K562 (cell line): Measurements from ENCODE around the gene NKIRAS1. TPM values are rescaled to one million over a fixed set of nuclear protein-coding genes. Genes with fewer than 3 reads are reported as not detected.

Experiments used
- ADNP ChIP-seq: fragments of 200-800 bp; sonication (Bioruptor generic); IDR thresholded peaks from 2 replicates; pipeline ENCODE4 v1.6.1; 2016; ENCODE audit warnings: missing genetic modification characterization, missing compliant biosample characterization
- BMI1 ChIP-seq: fragments of 150-350 bp; IDR thresholded peaks from 2 replicates; pipeline ENCODE4 v1.6.1; 2014; ENCODE audit warnings: low read length
- FIP1L1 ChIP-seq: fragments of 200-400 bp; formaldehyde crosslinking; IDR thresholded peaks from 2 replicates; pipeline ENCODE4 v1.6.1; 2018; ENCODE audit warnings: mild to moderate bottlenecking, low read depth, low read length; ENCODE audit not compliant: poor library complexity, severe bottlenecking
- FUS ChIP-seq: fragments of 200-400 bp; formaldehyde crosslinking; optimal IDR thresholded peaks from 2 replicates; pipeline ENCODE3; 2017; ENCODE audit warnings: low read depth, low read length
- HLTF ChIP-seq: fragments of 450-650 bp; IDR thresholded peaks from 2 replicates; pipeline ENCODE4 v1.6.1; 2016
- NBN ChIP-seq: fragments of 450-650 bp; IDR thresholded peaks from 2 replicates; pipeline ENCODE4 v1.6.1; 2016; ENCODE audit warnings: low read depth, mild to moderate bottlenecking
- PHB ChIP-seq: fragments of 250-450 bp; sonication (Bioruptor Pico); IDR thresholded peaks from 2 replicates; pipeline ENCODE4 v1.5.0; 2021
- RBM14 ChIP-seq: fragments of 200-400 bp; formaldehyde crosslinking; IDR thresholded peaks from 2 replicates; pipeline ENCODE4 v1.6.1; 2018; ENCODE audit warnings: low read depth, mild to moderate bottlenecking, low read length, moderate library complexity, borderline replicate concordance; ENCODE audit not compliant: insufficient read depth
- SP2 ChIP-seq: IDR thresholded peaks from 2 replicates; pipeline ENCODE4 v1.6.1; 2011; ENCODE audit warnings: mild to moderate bottlenecking, low read depth, low read length, moderate library complexity; ENCODE audit not compliant: poor library complexity, severe bottlenecking; ENCODE audit errors: extremely low read depth
- ZNF408 ChIP-seq: fragments of 250-450 bp; sonication (Bioruptor Pico); IDR thresholded peaks from 2 replicates; pipeline ENCODE4 v1.4.0; 2020; ENCODE audit warnings: low read depth, mild to moderate bottlenecking, moderate library complexity
- ZNF444 ChIP-seq: fragments of 250-450 bp; sonication (Bioruptor Pico); IDR thresholded peaks from 2 replicates; pipeline ENCODE4 v1.4.0; 2020; ENCODE audit warnings: mild to moderate bottlenecking, moderate library complexity
- polyA plus RNA-seq, 8 experiments: library from polyadenylated mRNA; depleted of rRNA in 4 of 8; stranded (reverse) in 5 of 8; unstranded in 3 of 8; fragments of >200 nt; fragmentation: Nextera tagmentation in 2 of 8; fragmentation: Illumina TruSeq in 1 of 8; extraction: Ambion mirVana in 2 of 8; extraction: Trizol in 1 of 8; gene quantifications; 2 replicates each; pipeline versions ENCODE4 v1.2.1 to v1.2.3, GENCODE V29; 2011 to 2014; ENCODE audit warnings: inconsistent platforms in 1 of 8, missing spikeins in 1 of 8
- total RNA-seq, 7 experiments: library from RNA; depleted of rRNA in 6 of 7; stranded (reverse); fragments of >200 nt in 6 of 7; fragmentation: Illumina TruSeq in 2 of 7; extraction: Trizol in 2 of 7; gene quantifications; 2 replicates each; pipeline versions ENCODE4 v1.2.1 to v1.2.3, GENCODE V29; 2011 to 2021; ENCODE audit warnings: low replicate concordance in 1 of 7
- TF ChIP-seq, protein P1 (sequence below): fragments of 250-450 bp; sonication (Bioruptor Pico); IDR thresholded peaks from 2 replicates; pipeline ENCODE4 v1.9.0; 2021; ENCODE audit warnings: mild to moderate bottlenecking, inconsistent platforms
- TF ChIP-seq, protein P2 (sequence below): fragments of 150-350 bp; IDR thresholded peaks from 2 replicates; pipeline ENCODE4 v1.6.1; 2014; ENCODE audit warnings: low read depth, mild to moderate bottlenecking, low read length, borderline replicate concordance
- TF ChIP-seq, protein P3 (sequence below): fragments of 450-650 bp; IDR thresholded peaks from 2 replicates; pipeline ENCODE4 v1.6.1; 2016; ENCODE audit warnings: antibody characterized with exemption
- TF ChIP-seq, protein P4 (sequence below): fragments of 450-650 bp; IDR thresholded peaks from 2 replicates; pipeline ENCODE4 v1.6.1; 2016; ENCODE audit warnings: low read depth, mild to moderate bottlenecking, moderate library complexity
- TF ChIP-seq, protein P5 (sequence below): fragments of 250-450 bp; sonication (Bioruptor Pico); IDR thresholded peaks from 2 replicates; pipeline ENCODE4 v1.5.1; 2021; ENCODE audit warnings: mild to moderate bottlenecking

The NKIRAS1 gene
- total and polyA plus RNA-seq, 9 of the 15 experiments (the other 6 are each of a cell fraction or from before 2014, with no cell fraction given), result 5.1 to 10.3 (median 6.3) TPM

DNA sequence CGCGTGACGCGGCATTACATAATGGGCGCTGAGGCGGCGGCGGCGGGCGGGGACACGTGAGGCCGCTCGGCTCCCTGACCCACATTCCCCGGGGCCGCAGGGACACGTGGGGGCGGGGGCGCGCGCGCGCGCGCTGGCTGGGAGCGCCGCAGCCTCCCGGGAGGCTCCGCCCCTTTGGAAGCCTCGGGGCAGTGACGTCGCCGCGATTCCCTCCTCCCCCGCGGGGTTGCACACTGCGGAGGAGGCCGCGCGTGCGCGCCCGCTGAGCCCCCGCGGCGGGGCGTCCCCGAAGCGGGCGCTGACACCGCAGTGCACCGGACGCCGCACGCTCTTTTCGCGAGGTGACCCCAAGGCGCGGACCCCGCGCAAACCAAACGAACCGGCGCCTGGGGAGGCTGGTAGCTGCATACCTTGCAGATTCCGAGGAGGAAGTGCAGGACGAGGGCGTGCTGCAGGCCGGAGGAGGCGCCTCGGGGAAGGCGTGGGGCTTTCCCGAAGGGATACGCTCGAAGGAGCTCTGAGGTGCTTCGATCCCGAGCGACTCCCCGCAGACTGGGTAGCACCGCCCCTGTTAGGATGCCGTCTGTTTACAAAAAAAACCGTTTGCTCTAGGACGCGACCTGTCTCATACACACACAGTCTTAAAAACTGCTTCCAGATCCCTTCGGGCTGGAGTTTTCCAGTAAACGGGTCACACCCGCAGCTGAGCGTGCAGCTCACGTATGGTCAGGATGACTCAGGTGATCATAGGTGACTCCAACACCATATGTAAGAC, 29.3 kb upstream of the NKIRAS1 start (continued):
- TF ChIP-seq, protein P1, sequence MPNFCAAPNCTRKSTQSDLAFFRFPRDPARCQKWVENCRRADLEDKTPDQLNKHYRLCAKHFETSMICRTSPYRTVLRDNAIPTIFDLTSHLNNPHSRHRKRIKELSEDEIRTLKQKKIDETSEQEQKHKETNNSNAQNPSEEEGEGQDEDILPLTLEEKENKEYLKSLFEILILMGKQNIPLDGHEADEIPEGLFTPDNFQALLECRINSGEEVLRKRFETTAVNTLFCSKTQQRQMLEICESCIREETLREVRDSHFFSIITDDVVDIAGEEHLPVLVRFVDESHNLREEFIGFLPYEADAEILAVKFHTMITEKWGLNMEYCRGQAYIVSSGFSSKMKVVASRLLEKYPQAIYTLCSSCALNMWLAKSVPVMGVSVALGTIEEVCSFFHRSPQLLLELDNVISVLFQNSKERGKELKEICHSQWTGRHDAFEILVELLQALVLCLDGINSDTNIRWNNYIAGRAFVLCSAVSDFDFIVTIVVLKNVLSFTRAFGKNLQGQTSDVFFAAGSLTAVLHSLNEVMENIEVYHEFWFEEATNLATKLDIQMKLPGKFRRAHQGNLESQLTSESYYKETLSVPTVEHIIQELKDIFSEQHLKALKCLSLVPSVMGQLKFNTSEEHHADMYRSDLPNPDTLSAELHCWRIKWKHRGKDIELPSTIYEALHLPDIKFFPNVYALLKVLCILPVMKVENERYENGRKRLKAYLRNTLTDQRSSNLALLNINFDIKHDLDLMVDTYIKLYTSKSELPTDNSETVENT (CRISPR knock-in tag), result peak; percentile 75; the same call in 1 of the 2 replicates
- TF ChIP-seq HLTF (no peak), FUS (peak; percentile 30), ZNF408 (CRISPR knock-in tag) (no peak), ADNP (tag) (no peak), RBM14 (no peak), SP2 (no peak), ZNF444 (CRISPR knock-in tag) (no peak), NBN (peak; percentile 71; the same call in 1 of the 2 replicates), BMI1 (no peak), PHB (CRISPR knock-in tag) (peak; percentile 81; the same call in 1 of the 2 replicates), FIP1L1 (peak; percentile 90)
- TF ChIP-seq, protein P2, sequence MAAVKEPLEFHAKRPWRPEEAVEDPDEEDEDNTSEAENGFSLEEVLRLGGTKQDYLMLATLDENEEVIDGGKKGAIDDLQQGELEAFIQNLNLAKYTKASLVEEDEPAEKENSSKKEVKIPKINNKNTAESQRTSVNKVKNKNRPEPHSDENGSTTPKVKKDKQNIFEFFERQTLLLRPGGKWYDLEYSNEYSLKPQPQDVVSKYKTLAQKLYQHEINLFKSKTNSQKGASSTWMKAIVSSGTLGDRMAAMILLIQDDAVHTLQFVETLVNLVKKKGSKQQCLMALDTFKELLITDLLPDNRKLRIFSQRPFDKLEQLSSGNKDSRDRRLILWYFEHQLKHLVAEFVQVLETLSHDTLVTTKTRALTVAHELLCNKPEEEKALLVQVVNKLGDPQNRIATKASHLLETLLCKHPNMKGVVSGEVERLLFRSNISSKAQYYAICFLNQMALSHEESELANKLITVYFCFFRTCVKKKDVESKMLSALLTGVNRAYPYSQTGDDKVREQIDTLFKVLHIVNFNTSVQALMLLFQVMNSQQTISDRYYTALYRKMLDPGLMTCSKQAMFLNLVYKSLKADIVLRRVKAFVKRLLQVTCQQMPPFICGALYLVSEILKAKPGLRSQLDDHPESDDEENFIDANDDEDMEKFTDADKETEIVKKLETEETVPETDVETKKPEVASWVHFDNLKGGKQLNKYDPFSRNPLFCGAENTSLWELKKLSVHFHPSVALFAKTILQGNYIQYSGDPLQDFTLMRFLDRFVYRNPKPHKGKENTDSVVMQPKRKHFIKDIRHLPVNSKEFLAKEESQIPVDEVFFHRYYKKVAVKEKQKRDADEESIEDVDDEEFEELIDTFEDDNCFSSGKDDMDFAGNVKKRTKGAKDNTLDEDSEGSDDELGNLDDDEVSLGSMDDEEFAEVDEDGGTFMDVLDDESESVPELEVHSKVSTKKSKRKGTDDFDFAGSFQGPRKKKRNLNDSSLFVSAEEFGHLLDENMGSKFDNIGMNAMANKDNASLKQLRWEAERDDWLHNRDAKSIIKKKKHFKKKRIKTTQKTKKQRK, result no peak
- TF ChIP-seq, protein P3, sequence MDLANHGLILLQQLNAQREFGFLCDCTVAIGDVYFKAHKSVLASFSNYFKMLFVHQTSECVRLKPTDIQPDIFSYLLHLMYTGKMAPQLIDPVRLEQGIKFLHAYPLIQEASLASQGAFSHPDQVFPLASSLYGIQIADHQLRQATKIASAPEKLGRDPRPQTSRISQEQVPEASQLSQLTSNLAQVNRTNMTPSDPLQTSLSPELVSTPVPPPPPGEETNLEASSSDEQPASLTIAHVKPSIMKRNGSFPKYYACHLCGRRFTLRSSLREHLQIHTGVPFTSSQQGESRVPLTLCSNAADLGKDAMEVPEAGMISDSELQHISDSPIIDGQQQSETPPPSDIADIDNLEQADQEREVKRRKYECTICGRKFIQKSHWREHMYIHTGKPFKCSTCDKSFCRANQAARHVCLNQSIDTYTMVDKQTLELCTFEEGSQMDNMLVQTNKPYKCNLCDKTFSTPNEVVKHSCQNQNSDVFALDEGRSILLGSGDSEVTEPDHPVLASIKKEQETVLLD, result peak; percentile 21; the same call in 1 of the 2 replicates
- TF ChIP-seq, protein P4, sequence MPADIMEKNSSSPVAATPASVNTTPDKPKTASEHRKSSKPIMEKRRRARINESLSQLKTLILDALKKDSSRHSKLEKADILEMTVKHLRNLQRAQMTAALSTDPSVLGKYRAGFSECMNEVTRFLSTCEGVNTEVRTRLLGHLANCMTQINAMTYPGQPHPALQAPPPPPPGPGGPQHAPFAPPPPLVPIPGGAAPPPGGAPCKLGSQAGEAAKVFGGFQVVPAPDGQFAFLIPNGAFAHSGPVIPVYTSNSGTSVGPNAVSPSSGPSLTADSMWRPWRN, result peak; percentile 59; the same call in 1 of the 2 replicates
- TF ChIP-seq, protein P5, sequence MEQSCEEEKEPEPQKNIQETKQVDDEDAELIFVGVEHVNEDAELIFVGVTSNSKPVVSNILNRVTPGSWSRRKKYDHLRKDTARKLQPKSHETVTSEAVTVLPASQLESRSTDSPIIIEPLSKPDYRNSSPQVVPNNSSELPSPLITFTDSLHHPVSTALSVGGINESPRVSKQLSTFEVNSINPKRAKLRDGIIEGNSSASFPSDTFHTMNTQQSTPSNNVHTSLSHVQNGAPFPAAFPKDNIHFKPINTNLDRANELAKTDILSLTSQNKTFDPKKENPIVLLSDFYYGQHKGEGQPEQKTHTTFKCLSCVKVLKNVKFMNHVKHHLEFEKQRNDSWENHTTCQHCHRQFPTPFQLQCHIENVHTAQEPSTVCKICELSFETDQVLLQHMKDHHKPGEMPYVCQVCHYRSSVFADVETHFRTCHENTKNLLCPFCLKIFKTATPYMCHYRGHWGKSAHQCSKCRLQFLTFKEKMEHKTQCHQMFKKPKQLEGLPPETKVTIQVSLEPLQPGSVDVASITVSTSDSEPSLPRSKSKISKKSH (CRISPR knock-in tag), result no peak
